Stimulated activated CD4-positive, alpha-beta T cell treated with anti-CD3 and anti-CD28 coated beads, TNF-alpha, amount 100 ng/mL, for 1 hour (primary cell): ENCODE data around the gene TINAGL1.
"Not testable (repeated sequence)": the region's sequence is repeated elsewhere in the genome, so short reads cannot be mapped to it uniquely, and the experiment has no call there.

Experiments used
- DNase-seq, 3 donors: peaks; one replicate each; pipeline ENCODE4 v3.0.0-alpha.2; 2020; ENCODE audit warnings: low read depth in 3 of 3, low spot score in 1 of 3

The TINAGL1 gene

DNA sequence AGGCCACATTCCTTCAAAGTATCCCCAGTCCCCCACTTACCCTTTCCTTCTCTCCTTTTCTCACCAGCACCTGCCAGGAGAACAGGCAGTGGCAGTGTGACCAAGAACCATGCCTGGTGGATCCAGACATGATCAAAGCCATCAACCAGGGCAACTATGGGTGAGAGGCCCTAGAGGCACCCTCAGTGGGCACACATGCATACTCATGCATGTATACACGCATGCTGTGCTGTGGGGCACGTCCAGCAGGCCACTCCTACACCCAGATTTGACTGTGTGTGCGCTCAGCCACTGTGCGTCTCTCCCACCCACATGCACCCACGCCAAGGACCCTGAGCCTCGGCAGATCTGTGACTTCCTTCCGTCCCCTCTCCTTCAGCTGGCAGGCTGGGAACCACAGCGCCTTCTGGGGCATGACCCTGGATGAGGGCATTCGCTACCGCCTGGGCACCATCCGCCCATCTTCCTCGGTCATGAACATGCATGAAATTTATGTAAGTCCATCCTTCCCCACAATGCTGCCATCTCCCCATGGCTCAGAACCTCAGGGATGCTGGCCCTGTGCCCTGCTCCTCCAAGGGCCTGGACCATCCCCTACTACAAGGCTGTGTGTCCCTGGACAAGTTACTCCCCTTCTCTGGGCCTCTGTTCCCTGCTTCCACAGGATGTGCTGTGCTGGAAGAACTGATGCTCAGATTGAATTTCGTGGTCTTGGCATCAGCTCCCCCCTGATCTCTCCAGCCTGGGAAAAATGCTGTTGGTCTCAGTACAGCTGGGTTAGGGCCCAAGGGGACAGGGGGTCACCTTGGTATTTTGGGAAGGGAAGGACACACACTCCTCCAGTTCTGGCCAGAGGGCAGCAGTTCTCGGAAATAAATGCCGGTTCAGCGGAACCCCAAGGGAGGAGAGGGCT lies 7.0 kb downstream of the TINAGL1 start:
- no peak for DNase-seq

DNA sequence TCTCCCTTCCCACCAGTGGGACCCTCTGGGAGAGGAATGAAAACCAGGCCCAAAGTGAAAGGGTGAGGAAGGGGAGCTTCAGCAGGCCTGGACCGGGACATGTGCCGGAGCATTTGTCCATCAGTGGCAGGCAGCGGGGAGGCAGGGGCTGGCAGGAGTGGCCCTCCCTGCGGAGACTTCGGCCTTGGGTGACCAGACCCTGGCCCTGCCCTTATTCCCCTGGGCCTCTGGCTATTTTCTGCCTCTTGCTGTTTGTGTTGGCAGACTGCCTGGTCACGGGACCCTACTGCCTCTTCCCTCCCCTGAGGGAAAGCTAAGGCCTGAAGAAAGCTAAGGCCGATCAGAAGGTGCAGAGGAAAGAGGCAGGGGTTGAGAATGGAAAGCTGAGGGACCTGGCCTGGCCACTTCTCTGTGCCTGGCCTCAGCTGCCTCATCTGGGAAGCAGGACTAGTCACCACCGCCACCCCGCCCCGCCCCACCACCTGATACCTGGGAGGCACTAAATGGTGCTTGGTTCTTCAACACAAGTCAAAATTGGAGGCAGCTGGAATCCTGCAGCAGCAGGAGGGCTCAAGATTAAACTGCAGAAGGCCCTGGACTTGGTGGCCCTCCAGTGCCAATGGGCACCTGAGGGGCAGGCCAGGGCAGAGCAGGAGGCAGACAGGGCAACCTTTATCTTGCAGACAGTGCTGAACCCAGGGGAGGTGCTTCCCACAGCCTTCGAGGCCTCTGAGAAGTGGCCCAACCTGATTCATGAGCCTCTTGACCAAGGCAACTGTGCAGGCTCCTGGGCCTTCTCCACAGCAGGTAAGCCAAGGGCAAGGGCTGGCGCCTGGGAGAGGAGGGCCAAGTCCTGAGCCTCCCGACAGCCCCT lies 7.9 kb downstream of the TINAGL1 start:
- DNase-seq: no peak

DNA sequence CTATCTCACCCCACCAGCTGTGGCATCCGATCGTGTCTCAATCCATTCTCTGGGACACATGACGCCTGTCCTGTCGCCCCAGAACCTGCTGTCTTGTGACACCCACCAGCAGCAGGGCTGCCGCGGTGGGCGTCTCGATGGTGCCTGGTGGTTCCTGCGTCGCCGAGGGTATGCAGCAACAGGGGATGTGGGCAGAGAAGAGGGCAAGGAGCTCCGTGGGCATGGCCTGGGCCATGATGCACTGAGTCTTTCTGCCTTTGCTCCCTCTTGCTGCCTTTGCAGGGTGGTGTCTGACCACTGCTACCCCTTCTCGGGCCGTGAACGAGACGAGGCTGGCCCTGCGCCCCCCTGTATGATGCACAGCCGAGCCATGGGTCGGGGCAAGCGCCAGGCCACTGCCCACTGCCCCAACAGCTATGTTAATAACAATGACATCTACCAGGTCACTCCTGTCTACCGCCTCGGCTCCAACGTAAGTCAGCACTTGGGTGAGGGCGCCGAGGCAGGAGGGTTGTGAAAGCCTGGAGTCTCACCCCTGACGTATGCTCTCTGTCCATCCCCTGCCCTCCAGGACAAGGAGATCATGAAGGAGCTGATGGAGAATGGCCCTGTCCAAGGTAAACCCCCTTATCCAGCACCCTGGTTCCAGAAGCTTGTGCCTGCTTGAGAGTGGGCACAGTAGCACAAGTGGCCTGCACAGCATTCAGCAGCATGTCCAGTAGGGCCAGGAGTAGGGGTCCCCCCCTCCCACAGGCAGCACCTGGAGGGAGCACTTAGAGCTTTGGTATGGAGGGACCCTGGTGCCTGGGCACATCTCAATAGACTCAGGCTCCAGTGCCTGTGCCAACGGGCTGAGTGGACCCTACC lies 8.8 kb downstream of the TINAGL1 start:
- DNase-seq: no peak

- no peak for DNase-seq
Observed at GRCh38 chr1:31585736-31586365, 9.5 kb downstream of the TINAGL1 start.

DNA sequence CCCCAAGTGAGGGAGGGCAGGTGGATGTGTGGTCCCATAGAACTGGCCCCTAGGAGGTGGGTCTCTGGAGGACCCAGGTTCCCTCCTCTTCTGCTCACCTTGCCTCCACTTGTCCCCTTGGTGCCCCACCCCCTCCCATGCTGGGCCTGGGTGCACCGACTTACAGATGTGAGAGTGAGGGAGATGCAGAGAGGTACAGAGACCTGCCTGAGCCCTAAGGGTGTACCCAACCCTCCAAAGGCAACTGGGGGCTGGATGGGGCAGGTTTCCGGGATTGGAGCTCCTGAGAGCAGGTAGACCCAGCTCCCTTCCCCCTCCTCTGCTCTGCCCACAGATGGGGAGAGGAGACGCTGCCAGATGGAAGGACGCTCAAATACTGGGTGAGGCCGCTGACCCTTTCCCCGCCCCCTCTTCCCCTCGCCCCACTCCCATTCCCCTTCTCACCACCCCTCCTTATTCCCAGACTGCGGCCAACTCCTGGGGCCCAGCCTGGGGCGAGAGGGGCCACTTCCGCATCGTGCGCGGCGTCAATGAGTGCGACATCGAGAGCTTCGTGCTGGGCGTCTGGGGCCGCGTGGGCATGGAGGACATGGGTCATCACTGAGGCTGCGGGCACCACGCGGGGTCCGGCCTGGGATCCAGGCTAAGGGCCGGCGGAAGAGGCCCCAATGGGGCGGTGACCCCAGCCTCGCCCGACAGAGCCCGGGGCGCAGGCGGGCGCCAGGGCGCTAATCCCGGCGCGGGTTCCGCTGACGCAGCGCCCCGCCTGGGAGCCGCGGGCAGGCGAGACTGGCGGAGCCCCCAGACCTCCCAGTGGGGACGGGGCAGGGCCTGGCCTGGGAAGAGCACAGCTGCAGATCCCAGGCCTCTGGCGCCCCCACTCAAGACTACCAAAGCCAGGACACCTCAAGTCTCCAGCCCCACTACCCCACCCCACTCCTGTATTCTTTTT lies 10.3 kb downstream of the TINAGL1 start:
- DNase-seq: no peak

- DNase-seq: not testable (repeated sequence)
Observed at GRCh38 chr1:31587328-31587699, 11.0 kb downstream of the TINAGL1 start.

- DNase-seq: peak in 1 of 3 donors; percentile 40
Observed at GRCh38 chr1:31587720-31588423, 11.6 kb downstream of the TINAGL1 start.

- no peak for DNase-seq
Observed at GRCh38 chr1:31588751-31589515, 12.6 kb downstream of the TINAGL1 start.

- no peak for DNase-seq
Observed at GRCh38 chr1:31591425-31592093, 15.2 kb downstream of the TINAGL1 start.

DNA sequence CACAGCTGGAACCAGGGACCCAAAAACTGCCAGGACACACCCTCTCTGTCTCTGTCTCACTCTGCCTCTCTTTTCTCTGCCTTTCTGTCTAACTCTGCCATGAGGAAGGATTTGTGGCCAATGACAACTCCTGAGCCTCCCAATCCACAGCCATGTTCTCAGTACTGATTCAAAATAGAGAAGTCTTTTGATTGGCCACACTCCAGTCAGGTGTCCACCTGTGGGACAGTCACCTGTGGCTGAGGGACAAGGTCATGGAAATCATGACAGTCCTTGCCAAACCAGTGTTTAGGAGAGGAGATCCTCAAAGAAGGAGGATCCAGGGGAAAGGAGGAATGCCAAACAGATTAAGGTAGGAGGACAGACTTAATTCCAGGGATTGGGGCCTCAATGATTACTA lies 15.8 kb downstream of the TINAGL1 start:
- DNase-seq: no peak

DNA sequence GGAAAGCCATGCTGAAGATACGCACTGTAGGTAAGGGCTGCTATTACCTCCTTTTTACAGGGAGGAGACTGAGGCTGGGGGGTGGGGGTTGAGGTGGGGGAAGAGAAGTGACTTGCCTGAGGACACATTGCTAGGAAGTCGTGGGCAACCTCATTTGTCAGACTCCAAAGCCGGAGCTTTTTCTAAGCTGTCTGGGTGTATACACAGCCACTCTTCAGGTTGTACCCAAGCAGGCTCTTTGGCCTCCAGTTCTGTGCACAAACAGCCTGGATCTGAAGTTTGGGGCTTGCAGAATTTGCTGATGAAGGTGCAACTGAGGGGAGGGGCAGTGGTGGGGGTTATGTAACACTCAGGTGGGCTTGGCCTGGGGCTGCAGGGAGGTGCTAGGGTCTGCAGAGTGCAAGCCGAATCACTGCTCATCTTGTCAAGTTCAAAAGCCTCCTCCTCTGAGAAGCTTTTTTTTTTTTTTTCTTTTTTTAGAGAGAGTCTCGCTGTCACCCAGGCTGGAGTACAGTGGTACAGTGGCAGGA lies 16.9 kb downstream of the TINAGL1 start:
- no peak for DNase-seq

GRCh38 chr1:31593770-31594632 lies 17.7 kb downstream of the TINAGL1 start:
- DNase-seq: peak in 2 of 3 donors; percentile 18 to 55

DNA sequence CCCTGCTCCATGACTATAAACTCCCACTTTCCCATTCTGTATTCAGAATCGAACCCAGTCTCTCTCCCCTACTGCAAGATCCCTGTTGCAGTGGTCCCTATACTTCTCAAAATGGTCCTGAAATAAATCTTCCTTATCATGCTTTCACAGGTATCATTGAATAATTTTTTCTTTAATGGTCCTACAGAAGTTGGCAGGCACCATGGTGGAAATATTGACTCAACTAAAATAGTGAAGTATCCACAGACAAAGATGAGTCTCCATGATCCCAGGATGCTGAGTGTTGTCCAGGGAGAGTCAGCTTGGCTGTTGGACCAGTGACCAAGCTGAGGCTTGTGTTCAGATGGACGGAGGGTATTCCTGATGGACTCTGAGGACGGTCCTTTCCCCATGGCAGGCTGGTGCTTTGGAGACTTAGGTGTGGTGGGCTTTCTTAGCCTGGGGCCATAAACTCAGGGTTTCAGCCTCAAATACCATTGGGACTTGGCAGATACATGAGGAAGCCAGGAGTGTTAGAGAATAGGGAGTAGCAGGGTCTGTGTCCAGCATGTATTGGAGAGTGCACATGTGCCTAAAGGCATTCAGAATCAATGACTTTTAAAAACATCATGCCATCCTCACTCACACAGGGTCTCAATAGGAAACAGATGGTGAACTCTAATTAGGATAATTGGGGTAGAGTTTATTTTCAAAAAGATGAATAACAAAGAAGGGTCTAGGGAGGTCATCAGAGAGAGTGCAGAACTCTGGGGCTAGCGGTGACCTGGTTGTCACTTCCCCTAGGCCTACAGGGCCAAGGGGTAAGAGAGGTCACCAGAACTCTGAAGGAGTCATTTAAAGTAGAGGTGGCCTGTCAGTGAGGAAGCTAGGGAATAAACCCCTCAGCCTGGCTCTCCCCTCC lies 19.8 kb downstream of the TINAGL1 start:
- DNase-seq: no peak

DNA sequence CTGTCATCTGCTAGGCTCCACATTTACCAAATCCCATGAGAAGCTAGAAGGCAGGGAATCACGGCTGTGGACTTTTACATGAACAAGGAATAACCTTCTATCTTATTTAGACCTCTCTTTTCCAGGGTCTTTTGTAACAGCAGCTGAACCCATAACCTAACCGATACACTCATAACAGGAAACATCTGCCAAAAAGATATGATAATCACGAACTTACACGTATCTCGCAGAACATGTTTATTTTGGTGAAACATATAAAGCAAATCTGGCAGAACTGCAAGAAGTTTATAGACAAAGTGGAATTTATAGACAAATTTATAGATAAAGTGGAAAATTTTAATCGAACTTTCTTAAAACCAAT lies 20.4 kb downstream of the TINAGL1 start:
- no peak for DNase-seq

GRCh38 chr1:31598980-31599379 lies 22.7 kb downstream of the TINAGL1 start:
- no peak for DNase-seq
